Coronary artery (tissue), 2 donors: ENCODE data around the gene RSPO1.

Experiments used
- DNase-seq: peaks from one replicate; pipeline ENCODE4 v3.0.0-alpha.2; 2017; ENCODE audit warnings: low spot score
- H3K27ac ChIP-seq, 2 donors: fragments of 200-600 bp; sonication (generic); one replicate each; pipeline ENCODE4 v1.5.1; 2016 to 2019
- H3K4me3 ChIP-seq: fragments of 200-600 bp; sonication (generic); 2 replicates; pipeline ENCODE4 v1.5.1; 2016; ENCODE audit warnings: mild to moderate bottlenecking, moderate library complexity
- TF ChIP-seq, protein P1 (sequence below): fragments of 200-600 bp; sonication (generic); IDR thresholded peaks from one replicate; pipeline ENCODE4 v1.5.1; 2019; ENCODE audit warnings: antibody characterized with exemption

RSPO1 gene

DNA sequence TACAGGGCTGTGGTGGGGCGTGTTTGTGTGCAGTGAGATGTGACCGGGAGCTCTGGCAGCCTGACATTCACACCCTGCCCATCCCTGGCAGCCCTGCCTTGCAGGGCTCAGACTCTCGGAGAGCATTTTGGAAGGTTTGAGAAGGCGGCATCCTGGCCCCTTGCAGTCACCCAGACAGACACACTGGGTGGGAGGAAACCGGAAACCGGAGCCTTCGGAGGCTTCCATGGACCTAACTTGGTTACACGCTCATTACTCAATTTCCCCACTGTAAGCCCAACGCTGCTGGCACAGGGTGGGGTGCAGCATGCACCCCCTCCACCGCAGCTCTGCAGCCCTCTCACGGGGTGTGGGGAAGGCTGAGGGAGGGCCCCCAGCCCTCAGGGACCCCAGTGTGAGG lies 22.2 kb upstream of the RSPO1 start:
- DNase-seq, result no peak
- no peak overlapping the region for H3K27ac ChIP-seq
- no peak overlapping the region for H3K4me3 ChIP-seq
- TF ChIP-seq, protein P1, sequence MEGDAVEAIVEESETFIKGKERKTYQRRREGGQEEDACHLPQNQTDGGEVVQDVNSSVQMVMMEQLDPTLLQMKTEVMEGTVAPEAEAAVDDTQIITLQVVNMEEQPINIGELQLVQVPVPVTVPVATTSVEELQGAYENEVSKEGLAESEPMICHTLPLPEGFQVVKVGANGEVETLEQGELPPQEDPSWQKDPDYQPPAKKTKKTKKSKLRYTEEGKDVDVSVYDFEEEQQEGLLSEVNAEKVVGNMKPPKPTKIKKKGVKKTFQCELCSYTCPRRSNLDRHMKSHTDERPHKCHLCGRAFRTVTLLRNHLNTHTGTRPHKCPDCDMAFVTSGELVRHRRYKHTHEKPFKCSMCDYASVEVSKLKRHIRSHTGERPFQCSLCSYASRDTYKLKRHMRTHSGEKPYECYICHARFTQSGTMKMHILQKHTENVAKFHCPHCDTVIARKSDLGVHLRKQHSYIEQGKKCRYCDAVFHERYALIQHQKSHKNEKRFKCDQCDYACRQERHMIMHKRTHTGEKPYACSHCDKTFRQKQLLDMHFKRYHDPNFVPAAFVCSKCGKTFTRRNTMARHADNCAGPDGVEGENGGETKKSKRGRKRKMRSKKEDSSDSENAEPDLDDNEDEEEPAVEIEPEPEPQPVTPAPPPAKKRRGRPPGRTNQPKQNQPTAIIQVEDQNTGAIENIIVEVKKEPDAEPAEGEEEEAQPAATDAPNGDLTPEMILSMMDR, result no peak

DNA sequence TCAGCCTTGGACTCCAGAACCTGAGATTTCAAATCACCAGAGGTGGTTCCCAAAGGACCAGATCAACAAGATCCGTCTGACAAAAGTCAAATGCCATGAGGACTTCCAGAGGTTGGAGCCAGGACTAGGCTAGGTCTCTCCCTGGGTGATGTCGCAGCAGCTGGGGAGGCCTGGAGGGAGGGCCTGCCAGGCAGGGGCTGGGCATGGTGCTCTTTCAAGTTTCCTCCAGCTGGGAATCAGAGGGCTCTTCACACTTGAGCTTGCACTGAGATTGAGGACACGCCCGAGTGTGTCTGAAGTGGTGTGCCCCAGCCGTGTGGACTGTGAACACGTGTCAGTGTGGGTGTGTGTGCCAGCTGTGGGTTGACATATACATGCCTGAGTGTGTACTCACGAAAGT lies 21.3 kb upstream of the RSPO1 start:
- TF ChIP-seq, protein P1, result no peak
- DNase-seq, result no peak
- no peak overlapping the region for H3K27ac ChIP-seq
- no peak overlapping the region for H3K4me3 ChIP-seq

DNA sequence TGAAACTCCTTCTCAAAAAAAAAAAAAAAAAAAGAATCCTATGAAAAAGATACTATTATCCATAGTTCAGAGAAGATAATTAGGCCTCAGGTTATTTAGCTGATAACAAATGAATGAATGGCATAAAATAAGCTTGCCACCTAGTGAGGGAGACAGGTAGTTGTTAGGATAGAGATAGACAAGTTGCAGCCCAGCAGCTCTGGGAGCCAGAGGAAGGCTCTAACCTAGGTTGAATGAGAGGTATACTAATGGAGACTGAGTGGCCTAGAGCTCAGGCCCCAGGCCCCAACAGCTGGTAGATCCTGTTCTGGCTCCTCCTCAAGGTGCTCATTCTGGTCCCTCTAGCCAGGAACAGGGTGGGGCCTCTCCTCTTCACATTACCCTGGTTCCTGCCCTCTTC lies 20.6 kb upstream of the RSPO1 start:
- TF ChIP-seq, protein P1, result no peak
- H3K4me3 ChIP-seq, result no peak overlapping the region
- no peak for DNase-seq
- H3K27ac ChIP-seq, result no peak overlapping the region

GRCh38 chr1:37653906-37654305 lies 19.2 kb upstream of the RSPO1 start:
- DNase-seq, result no peak
- H3K27ac ChIP-seq, result no peak overlapping the region
- TF ChIP-seq, protein P1, result no peak
- H3K4me3 ChIP-seq, result no peak overlapping the region

- TF ChIP-seq, protein P1, result no peak
- no peak overlapping the region for H3K27ac ChIP-seq
- no peak overlapping the region for H3K4me3 ChIP-seq
- DNase-seq, result no peak
Measured at GRCh38 chr1:37652976-37653375, 18.3 kb upstream of the RSPO1 start.

DNA sequence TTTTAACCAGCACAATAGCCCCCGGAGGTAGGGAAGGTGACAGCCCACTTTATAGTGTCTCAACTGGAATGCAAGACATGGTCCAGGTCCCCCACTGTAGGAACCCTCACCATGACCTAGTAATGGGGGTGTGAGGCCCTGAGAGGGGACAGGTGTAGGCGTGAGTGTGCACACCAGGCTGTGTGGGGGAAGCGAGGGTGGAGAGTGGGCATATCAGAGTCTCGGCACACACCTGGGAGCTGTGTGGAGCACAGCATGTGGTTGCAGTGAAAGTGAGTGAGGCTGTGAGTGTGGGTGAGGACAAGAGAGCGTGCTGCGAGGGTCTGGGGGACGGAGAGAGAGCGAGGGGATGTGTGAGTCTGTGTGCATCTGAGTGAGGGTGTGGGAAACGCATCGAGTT lies 17.1 kb upstream of the RSPO1 start:
- no peak overlapping the region for H3K27ac ChIP-seq
- DNase-seq, result no peak
- TF ChIP-seq, protein P1, result no peak
- no peak overlapping the region for H3K4me3 ChIP-seq

DNA sequence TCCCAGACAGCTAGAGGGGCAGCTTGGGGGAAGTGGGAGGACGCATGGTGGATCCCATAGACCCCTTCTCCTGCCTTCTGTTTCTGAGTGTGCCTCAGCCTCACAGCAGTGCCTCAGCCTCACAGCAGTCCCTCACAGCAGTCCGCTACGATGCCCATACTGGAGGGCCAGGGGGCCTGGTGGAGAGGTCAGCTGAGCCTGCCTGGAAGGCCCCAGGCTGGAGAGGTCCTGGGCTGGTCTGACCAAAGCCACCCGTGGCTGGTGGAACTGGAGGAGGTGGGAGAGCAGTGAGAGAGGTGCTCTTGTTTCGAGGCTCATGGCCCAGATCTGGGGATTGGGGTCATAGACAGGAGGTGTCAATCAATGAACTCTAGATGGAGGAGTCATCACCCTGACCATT lies 16.0 kb upstream of the RSPO1 start:
- H3K27ac ChIP-seq, result no peak overlapping the region
- DNase-seq, result no peak
- H3K4me3 ChIP-seq, result no peak overlapping the region
- TF ChIP-seq, protein P1, result no peak
